Measurements from ENCODE around the gene RAB34.

RAB34 gene

GRCh38 chr17:28717578-28718332 is at the start of gene RAB34:
TSS of gene RAB34 (minus strand) at chr17:28717868. CDS start at chr17:28717266, 602 bp downstream.
- peak; percentile 94 for DNase-seq

GRCh38 chr17:28765038-28765437 is 47.4 kb upstream of the RAB34 start:
- no peak for DNase-seq

- peak; percentile 68 for DNase-seq
Observed at GRCh38 chr17:28763804-28764266, 46.2 kb upstream of the RAB34 start.

- DNase-seq = no peak
Observed at GRCh38 chr17:28763137-28763799, 45.6 kb upstream of the RAB34 start.

GRCh38 chr17:28760601-28761562 is 43.2 kb upstream of the RAB34 start:
- DNase-seq = peak; percentile 68

GRCh38 chr17:28759256-28759865 is 41.7 kb upstream of the RAB34 start:
- DNase-seq = no peak

GRCh38 chr17:28758411-28759121 is 40.9 kb upstream of the RAB34 start:
- no peak for DNase-seq

GRCh38 chr17:28756049-28756804 is 38.6 kb upstream of the RAB34 start:
- DNase-seq = no peak

- no peak for DNase-seq
Observed at GRCh38 chr17:28755486-28755885, 37.8 kb upstream of the RAB34 start.

- no peak for DNase-seq
Observed at GRCh38 chr17:28751600-28752366, 34.1 kb upstream of the RAB34 start.

GRCh38 chr17:28750178-28751047 is 32.7 kb upstream of the RAB34 start:
- DNase-seq = peak; percentile 94

- no peak for DNase-seq
Observed at GRCh38 chr17:28749516-28750177, 32.0 kb upstream of the RAB34 start.

- DNase-seq = no peak
Observed at GRCh38 chr17:28748852-28749515, 31.3 kb upstream of the RAB34 start.

GRCh38 chr17:28747801-28748750 is 30.4 kb upstream of the RAB34 start:
- no peak for DNase-seq

- peak; percentile 76 for DNase-seq
Observed at GRCh38 chr17:28747051-28747691, 29.5 kb upstream of the RAB34 start.

GRCh38 chr17:28746611-28747050 is 29.0 kb upstream of the RAB34 start:
- DNase-seq = peak; percentile 81

All from femur (tissue), 1 donor.